ENCODE data around the gene C16orf89. TPM values are rescaled to one million over a fixed set of nuclear protein-coding genes. Genes with fewer than 3 reads are reported as not detected.
A peak's percentile ranks its signal among the peaks of the same experiment; 100 is the strongest.
"Not testable (repeated sequence)": the region's sequence is repeated elsewhere in the genome, so short reads cannot be mapped to it uniquely, and the experiment has no call there.

C16orf89 gene
- total RNA-seq, 1 donor from 2014 or later, result not detected

DNA sequence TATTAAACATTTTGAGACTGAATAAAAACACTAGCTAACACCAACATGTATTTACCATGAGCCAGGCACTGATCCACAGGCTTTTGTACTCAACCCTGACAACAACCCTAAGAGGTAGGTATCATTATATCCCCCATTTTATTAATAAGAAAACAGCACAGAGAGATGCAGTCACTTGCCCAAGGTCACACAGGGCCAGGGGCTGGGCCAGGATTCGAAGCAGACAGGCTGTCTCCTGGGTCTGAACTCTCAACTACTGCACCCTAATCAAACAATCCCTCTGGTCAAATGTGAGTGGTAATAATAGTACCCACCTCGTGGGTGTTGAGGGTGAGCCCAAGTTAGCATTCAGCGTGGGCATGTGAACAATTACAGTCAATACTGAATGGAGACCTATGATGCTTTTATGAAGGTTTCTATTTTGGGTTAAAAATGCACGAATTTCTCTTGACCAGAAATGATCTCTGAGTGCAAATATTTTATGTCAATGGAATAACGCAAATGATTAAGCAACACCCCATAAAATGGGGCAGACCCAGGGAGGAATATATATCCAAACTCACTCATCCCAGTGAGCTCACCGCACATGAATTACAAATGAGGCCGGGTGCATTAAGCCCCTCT, 30.8 kb upstream of the C16orf89 start:
- peak overlapping the region; percentile 73 for H2AFZ ChIP-seq (ENCODE audit: low read depth, low read length)
- not testable (repeated sequence) for H3K27ac ChIP-seq (ENCODE audit: low read depth, low read length)

GRCh38 chr16:5095145-5095830, 29.5 kb upstream of the C16orf89 start:
- not testable (repeated sequence) for H3K4me1 ChIP-seq (ENCODE audit: insufficient read depth, low read length); H3K36me3 ChIP-seq (ENCODE audit: insufficient read depth, low read length); H4K20me1 ChIP-seq (ENCODE audit: insufficient read depth, low read length); H3K4me3 ChIP-seq (ENCODE audit: insufficient read depth, low read depth, low read length); H3K9me3 ChIP-seq (ENCODE audit: insufficient read depth, low read depth, low read length); FAIRE-seq; H3K9me3 Mint-ChIP-seq (ENCODE audit: unreplicated experiment); H3K27me3 ChIP-seq (ENCODE audit: insufficient read depth, low read length); H3K27ac ChIP-seq (ENCODE audit: low read depth, low read length); H3K4me2 ChIP-seq (ENCODE audit: low read length); H3K4me1 Mint-ChIP-seq (ENCODE audit: low read depth, unreplicated experiment); H3K36me3 Mint-ChIP-seq (ENCODE audit: low read depth, unreplicated experiment); H2AFZ ChIP-seq (ENCODE audit: low read depth, low read length); H3K4me3 Mint-ChIP-seq (ENCODE audit: unreplicated experiment); H3K27ac Mint-ChIP-seq (ENCODE audit: unreplicated experiment); H3K79me2 ChIP-seq (ENCODE audit: insufficient read depth, low read length); DNase-seq (ENCODE audit: low read depth); H3K27me3 Mint-ChIP-seq (ENCODE audit: low read depth, unreplicated experiment); H3K9ac ChIP-seq (ENCODE audit: low read length)

More for the DNA sequence above, 30.8 kb upstream of the C16orf89 start:
- not testable (repeated sequence) for H3K4me1 Mint-ChIP-seq (ENCODE audit: low read depth, unreplicated experiment); H3K79me2 ChIP-seq (ENCODE audit: insufficient read depth, low read length); H3K27me3 ChIP-seq (ENCODE audit: insufficient read depth, low read length); H3K9me3 ChIP-seq (ENCODE audit: insufficient read depth, low read depth, low read length); H3K36me3 ChIP-seq (ENCODE audit: insufficient read depth, low read length); H4K20me1 ChIP-seq (ENCODE audit: insufficient read depth, low read length); H3K36me3 Mint-ChIP-seq (ENCODE audit: low read depth, unreplicated experiment); DNase-seq (ENCODE audit: low read depth); H3K9me3 Mint-ChIP-seq (ENCODE audit: unreplicated experiment); H3K4me1 ChIP-seq (ENCODE audit: insufficient read depth, low read length); FAIRE-seq; H3K27me3 Mint-ChIP-seq (ENCODE audit: low read depth, unreplicated experiment)
- Mint-ChIP-seq H3K27ac (ENCODE audit: unreplicated experiment) (peak overlapping the region; percentile 41), H3K4me3 (ENCODE audit: unreplicated experiment) (peak overlapping the region; percentile 86)
- peak overlapping the region; percentile 67 for H3K4me3 ChIP-seq (ENCODE audit: insufficient read depth, low read depth, low read length)
- H3K9ac ChIP-seq (ENCODE audit: low read length), result peak overlapping the region; percentile 86
- peak overlapping the region; percentile 91 for H3K4me2 ChIP-seq (ENCODE audit: low read length)

DNA sequence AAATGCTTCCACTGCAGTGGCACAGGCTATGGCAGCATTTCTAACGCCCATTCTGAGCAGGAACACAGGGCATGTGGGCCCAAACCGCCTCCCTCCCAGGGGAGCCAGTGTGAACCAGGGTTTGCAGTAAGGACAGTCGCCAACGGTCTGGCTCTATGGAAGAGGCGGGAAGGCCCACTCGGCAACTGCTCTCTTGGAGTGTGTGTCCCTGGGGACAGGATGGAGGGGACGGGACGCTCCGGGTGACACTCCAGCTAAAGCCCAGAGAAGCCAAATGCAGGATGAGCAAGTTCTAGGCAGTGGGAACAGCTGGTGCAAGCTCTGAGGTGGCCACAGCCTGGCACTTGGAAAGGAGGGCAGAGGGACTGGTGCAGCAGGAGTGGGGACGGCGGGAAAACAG, 28.0 kb upstream of the C16orf89 start:
- not testable (repeated sequence) for H3K36me3 Mint-ChIP-seq (ENCODE audit: low read depth, unreplicated experiment); DNase-seq (ENCODE audit: low read depth); H3K27me3 Mint-ChIP-seq (ENCODE audit: low read depth, unreplicated experiment); H3K4me3 ChIP-seq (ENCODE audit: insufficient read depth, low read depth, low read length); H2AFZ ChIP-seq (ENCODE audit: low read depth, low read length); H4K20me1 ChIP-seq (ENCODE audit: insufficient read depth, low read length); H3K79me2 ChIP-seq (ENCODE audit: insufficient read depth, low read length); H3K27ac Mint-ChIP-seq (ENCODE audit: unreplicated experiment); FAIRE-seq; H3K4me3 Mint-ChIP-seq (ENCODE audit: unreplicated experiment); H3K27me3 ChIP-seq (ENCODE audit: insufficient read depth, low read length); H3K4me2 ChIP-seq (ENCODE audit: low read length); H3K4me1 ChIP-seq (ENCODE audit: insufficient read depth, low read length); H3K9me3 ChIP-seq (ENCODE audit: insufficient read depth, low read depth, low read length); H3K27ac ChIP-seq (ENCODE audit: low read depth, low read length); H3K9me3 Mint-ChIP-seq (ENCODE audit: unreplicated experiment); H3K9ac ChIP-seq (ENCODE audit: low read length); H3K36me3 ChIP-seq (ENCODE audit: insufficient read depth, low read length); H3K4me1 Mint-ChIP-seq (ENCODE audit: low read depth, unreplicated experiment)

DNA sequence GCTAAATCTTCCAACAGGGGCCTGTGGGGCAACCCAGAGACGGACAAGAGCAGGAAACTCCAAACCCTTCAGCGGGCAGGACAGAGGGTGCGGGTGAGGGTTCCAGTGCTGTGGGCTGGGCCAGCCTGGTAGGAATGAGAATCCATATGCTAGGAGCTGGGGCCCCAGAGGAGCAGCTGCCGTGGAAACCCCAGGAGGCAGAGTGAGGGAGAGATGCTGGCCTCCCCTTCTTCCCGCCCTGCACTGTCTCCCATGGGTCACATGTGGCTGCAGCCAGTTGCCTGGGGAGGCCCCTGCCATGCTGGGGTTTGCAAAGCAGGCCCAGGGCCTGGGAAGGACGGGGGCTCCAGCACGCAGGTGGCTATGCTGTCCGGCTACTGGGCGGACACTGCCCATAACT, 27.3 kb upstream of the C16orf89 start:
- H3K27ac Mint-ChIP-seq (ENCODE audit: unreplicated experiment); H3K27ac ChIP-seq (ENCODE audit: low read depth, low read length); H3K79me2 ChIP-seq (ENCODE audit: insufficient read depth, low read length); H3K27me3 ChIP-seq (ENCODE audit: insufficient read depth, low read length); H3K9ac ChIP-seq (ENCODE audit: low read length); H3K4me3 Mint-ChIP-seq (ENCODE audit: unreplicated experiment); H4K20me1 ChIP-seq (ENCODE audit: insufficient read depth, low read length); H3K27me3 Mint-ChIP-seq (ENCODE audit: low read depth, unreplicated experiment); H3K4me2 ChIP-seq (ENCODE audit: low read length); H3K9me3 ChIP-seq (ENCODE audit: insufficient read depth, low read depth, low read length); H3K4me1 Mint-ChIP-seq (ENCODE audit: low read depth, unreplicated experiment); H3K4me1 ChIP-seq (ENCODE audit: insufficient read depth, low read length); H3K36me3 Mint-ChIP-seq (ENCODE audit: low read depth, unreplicated experiment); DNase-seq (ENCODE audit: low read depth); FAIRE-seq; H3K36me3 ChIP-seq (ENCODE audit: insufficient read depth, low read length); H3K4me3 ChIP-seq (ENCODE audit: insufficient read depth, low read depth, low read length); H3K9me3 Mint-ChIP-seq (ENCODE audit: unreplicated experiment); H2AFZ ChIP-seq (ENCODE audit: low read depth, low read length): not testable (repeated sequence)

DNA sequence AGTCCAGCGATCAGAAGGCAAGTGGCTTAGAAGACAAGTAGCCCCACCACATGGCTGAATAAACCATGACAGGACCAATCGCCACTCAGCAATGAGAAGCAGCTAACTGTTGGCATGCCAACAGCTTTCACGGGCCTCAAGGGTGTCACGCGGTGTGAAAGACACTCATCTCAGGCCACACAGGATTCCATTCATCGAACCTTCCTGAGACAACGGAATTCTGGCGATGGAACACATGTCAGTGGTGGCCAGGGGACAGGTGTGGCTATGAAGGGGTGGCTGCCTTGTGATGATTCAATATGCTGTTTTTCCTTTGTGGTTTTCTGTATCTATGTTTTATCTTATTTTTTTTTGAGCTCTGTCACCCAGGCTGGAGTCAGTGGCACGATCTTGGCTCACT, 24.8 kb upstream of the C16orf89 start:
- H3K9me3 ChIP-seq (ENCODE audit: insufficient read depth, low read depth, low read length); H4K20me1 ChIP-seq (ENCODE audit: insufficient read depth, low read length); H3K4me1 ChIP-seq (ENCODE audit: insufficient read depth, low read length); H3K9ac ChIP-seq (ENCODE audit: low read length); FAIRE-seq; H3K27me3 Mint-ChIP-seq (ENCODE audit: low read depth, unreplicated experiment); H3K4me3 Mint-ChIP-seq (ENCODE audit: unreplicated experiment); H3K9me3 Mint-ChIP-seq (ENCODE audit: unreplicated experiment); H3K79me2 ChIP-seq (ENCODE audit: insufficient read depth, low read length); H2AFZ ChIP-seq (ENCODE audit: low read depth, low read length); H3K27ac Mint-ChIP-seq (ENCODE audit: unreplicated experiment); H3K27ac ChIP-seq (ENCODE audit: low read depth, low read length); H3K4me1 Mint-ChIP-seq (ENCODE audit: low read depth, unreplicated experiment); DNase-seq (ENCODE audit: low read depth); H3K4me3 ChIP-seq (ENCODE audit: insufficient read depth, low read depth, low read length); H3K27me3 ChIP-seq (ENCODE audit: insufficient read depth, low read length); H3K36me3 ChIP-seq (ENCODE audit: insufficient read depth, low read length); H3K4me2 ChIP-seq (ENCODE audit: low read length); H3K36me3 Mint-ChIP-seq (ENCODE audit: low read depth, unreplicated experiment): not testable (repeated sequence)

DNA sequence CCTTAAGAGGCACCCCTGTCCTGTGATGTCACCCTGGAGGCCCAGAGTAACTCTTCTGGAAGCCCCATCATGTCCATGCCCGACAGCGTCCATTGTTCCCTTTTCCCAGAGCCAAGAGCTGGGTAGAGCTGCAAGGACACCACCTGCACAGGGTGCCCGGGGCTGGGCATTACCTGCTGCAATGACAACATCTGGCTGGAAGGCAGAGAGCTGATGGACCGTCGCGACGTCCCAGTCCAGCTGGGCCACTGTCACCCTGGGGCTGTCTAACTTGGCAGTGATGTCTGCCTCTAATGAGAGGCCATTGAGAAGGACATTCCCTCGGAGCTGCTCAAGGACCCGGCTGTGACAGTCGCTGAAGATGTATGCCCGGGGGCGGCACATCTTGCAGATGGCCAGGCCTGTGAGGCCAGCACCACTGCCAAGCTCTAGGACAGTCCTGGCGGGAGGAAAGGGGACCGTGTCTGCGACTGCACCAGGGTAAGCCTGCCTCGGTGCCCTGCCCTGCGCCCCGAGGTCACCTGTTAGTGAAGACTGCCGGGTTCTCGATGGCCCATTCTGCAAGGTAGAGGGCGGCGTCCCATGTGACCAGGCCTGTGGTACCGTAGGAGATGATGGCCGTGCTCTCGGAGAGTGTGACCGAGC, 24.3 kb upstream of the C16orf89 start:
- not testable (repeated sequence) for H3K27me3 Mint-ChIP-seq (ENCODE audit: low read depth, unreplicated experiment)

More for the DNA sequence above, 24.3 kb upstream of the C16orf89 start:
- H3K36me3 Mint-ChIP-seq (ENCODE audit: low read depth, unreplicated experiment); H3K27me3 ChIP-seq (ENCODE audit: insufficient read depth, low read length); H3K4me3 ChIP-seq (ENCODE audit: insufficient read depth, low read depth, low read length); H3K4me2 ChIP-seq (ENCODE audit: low read length); H3K79me2 ChIP-seq (ENCODE audit: insufficient read depth, low read length); H3K9me3 Mint-ChIP-seq (ENCODE audit: unreplicated experiment); H4K20me1 ChIP-seq (ENCODE audit: insufficient read depth, low read length); H2AFZ ChIP-seq (ENCODE audit: low read depth, low read length); H3K4me1 ChIP-seq (ENCODE audit: insufficient read depth, low read length); H3K9ac ChIP-seq (ENCODE audit: low read length); H3K4me3 Mint-ChIP-seq (ENCODE audit: unreplicated experiment); H3K9me3 ChIP-seq (ENCODE audit: insufficient read depth, low read depth, low read length); H3K27ac Mint-ChIP-seq (ENCODE audit: unreplicated experiment); H3K27ac ChIP-seq (ENCODE audit: low read depth, low read length); H3K36me3 ChIP-seq (ENCODE audit: insufficient read depth, low read length); DNase-seq (ENCODE audit: low read depth); FAIRE-seq; H3K4me1 Mint-ChIP-seq (ENCODE audit: low read depth, unreplicated experiment): not testable (repeated sequence)
